ENCODE results near the gene SLC7A1.

The SLC7A1 gene

GRCh38 chr13:29548722-29549121 lies 46.8 kb downstream of the SLC7A1 start:
- no peaks in the 10 kb centered on the region for H3K27me3 ChIP-seq (ENCODE audit: control insufficient read depth, low read length)
- peaks cover 95% of the 10 kb centered on the region for H3K79me2 ChIP-seq (ENCODE audit: control insufficient read depth, low read length)
- no peaks in the 10 kb centered on the region for H3K9me3 ChIP-seq (ENCODE audit: control insufficient read depth, insufficient read depth, low read length)
- TF ChIP-seq EZH2phosphoT487 (IDR thresholded peaks at IDR 0.05; ENCODE audit: borderline replicate concordance, low read length) = no peak
- no peak for TF ChIP-seq CTCF (IDR thresholded peaks at IDR 0.05; ENCODE audit: low read depth, low read length, poor library complexity, severe bottlenecking)
- H3K36me3 ChIP-seq (ENCODE audit: control insufficient read depth, low read length) = peaks cover 91% of the 10 kb centered on the region
- H3K4me3 ChIP-seq (ENCODE audit: low read length) = no peak overlapping the region
- no peaks in the 10 kb centered on the region for H3F3A ChIP-seq (ENCODE audit: control insufficient read depth, insufficient read depth)
- H3K4me1 ChIP-seq (ENCODE audit: control insufficient read depth, low read length) = peaks cover 10% of the 10 kb centered on the region
- no peak overlapping the region for H3K27ac ChIP-seq (ENCODE audit: low read depth, low read length)
- H3K4me2 ChIP-seq (ENCODE audit: low read length) = no peak overlapping the region
- H3K9me2 ChIP-seq (replicated peaks; ENCODE audit: control insufficient read depth, low read length) = no peaks in the 10 kb centered on the region
- peaks cover 16% of the 10 kb centered on the region for H4K20me1 ChIP-seq (ENCODE audit: control insufficient read depth, insufficient read depth, low read depth, low read length)

- Histone ChIP-seq H3K79me2 (ENCODE audit: control insufficient read depth, low read length) (peaks cover 100% of the 10 kb centered on the region), H3F3A (ENCODE audit: control insufficient read depth, insufficient read depth) (no peaks in the 10 kb centered on the region), H3K4me2 (ENCODE audit: low read length) (no peak overlapping the region), H3K36me3 (ENCODE audit: control insufficient read depth, low read length) (peaks cover 83% of the 10 kb centered on the region), H3K4me3 (ENCODE audit: low read length) (no peak overlapping the region), H3K9me2 (replicated peaks; ENCODE audit: control insufficient read depth, low read length) (no peaks in the 10 kb centered on the region), H3K9me3 (ENCODE audit: control insufficient read depth, insufficient read depth, low read length) (no peaks in the 10 kb centered on the region), H3K4me1 (ENCODE audit: control insufficient read depth, low read length) (peaks cover 25% of the 10 kb centered on the region), H3K27ac (ENCODE audit: low read depth, low read length) (no peak overlapping the region), H4K20me1 (ENCODE audit: control insufficient read depth, insufficient read depth, low read depth, low read length) (peaks cover 14% of the 10 kb centered on the region; the same call in 1 of the 2 replicates), H3K27me3 (ENCODE audit: control insufficient read depth, low read length) (no peaks in the 10 kb centered on the region)
- TF ChIP-seq CTCF (IDR thresholded peaks at IDR 0.05; ENCODE audit: low read depth, low read length, poor library complexity, severe bottlenecking) = no peak
- TF ChIP-seq EZH2phosphoT487 (IDR thresholded peaks at IDR 0.05; ENCODE audit: borderline replicate concordance, low read length) = no peak
These were observed 48.3 kb downstream of the SLC7A1 start for GRCh38 chr13:29547153-29547552.

- no peaks in the 10 kb centered on the region for H3K27me3 ChIP-seq (ENCODE audit: control insufficient read depth, low read length)
- no peaks in the 10 kb centered on the region for H3K9me2 ChIP-seq (replicated peaks; ENCODE audit: control insufficient read depth, low read length)
- H4K20me1 ChIP-seq (ENCODE audit: control insufficient read depth, insufficient read depth, low read depth, low read length) = peaks cover 14% of the 10 kb centered on the region; the same call in 1 of the 2 replicates
- H3K79me2 ChIP-seq (ENCODE audit: control insufficient read depth, low read length) = peaks cover 99% of the 10 kb centered on the region
- no peaks in the 10 kb centered on the region for H3K9me3 ChIP-seq (ENCODE audit: control insufficient read depth, insufficient read depth, low read length)
- H3F3A ChIP-seq (ENCODE audit: control insufficient read depth, insufficient read depth) = no peaks in the 10 kb centered on the region
- H3K36me3 ChIP-seq (ENCODE audit: control insufficient read depth, low read length) = peaks cover 78% of the 10 kb centered on the region
- H3K27ac ChIP-seq (ENCODE audit: low read depth, low read length) = no peak overlapping the region
- TF ChIP-seq EZH2phosphoT487 (IDR thresholded peaks at IDR 0.05; ENCODE audit: borderline replicate concordance, low read length) = no peak
- no peak for TF ChIP-seq CTCF (IDR thresholded peaks at IDR 0.05; ENCODE audit: low read depth, low read length, poor library complexity, severe bottlenecking)
- H3K4me2 ChIP-seq (ENCODE audit: low read length) = no peak overlapping the region
- H3K4me1 ChIP-seq (ENCODE audit: control insufficient read depth, low read length) = peaks cover 26% of the 10 kb centered on the region
- no peak overlapping the region for H3K4me3 ChIP-seq (ENCODE audit: low read length)
These were observed 48.8 kb downstream of the SLC7A1 start for GRCh38 chr13:29546662-29547061.

Measured in DOHH2 (cell line).